Stomach smooth muscle (tissue), 2 donors: ENCODE results near the gene APOF.

ENCODE experiments used
- H3K27ac ChIP-seq: one replicate; pipeline ENCODE4 v1.7.0; 2013; ENCODE audit warnings: mild to moderate bottlenecking, low read length, inconsistent platforms
- H3K27me3 ChIP-seq, 2 donors: one replicate each; pipeline ENCODE4 v1.7.0; 2013; ENCODE audit warnings: low read length in 2 of 2; ENCODE audit not compliant: insufficient read depth in 2 of 2, control insufficient read depth in 1 of 2
- H3K36me3 ChIP-seq, 2 donors: one replicate each; pipeline ENCODE4 v1.7.0; 2013; ENCODE audit warnings: low read length in 2 of 2; ENCODE audit not compliant: control insufficient read depth in 2 of 2, insufficient read depth in 2 of 2
- H3K4me1 ChIP-seq: one replicate; pipeline ENCODE4 v1.7.0; 2013; ENCODE audit warnings: low read length; ENCODE audit not compliant: control insufficient read depth, insufficient read depth
- H3K4me3 ChIP-seq, 2 donors: one replicate each; pipeline ENCODE4 v1.7.0; 2013; ENCODE audit warnings: low read length in 2 of 2
- H3K9ac ChIP-seq, 2 donors: one replicate each; pipeline ENCODE4 v1.7.0; 2013; ENCODE audit warnings: low read length in 2 of 2, mild to moderate bottlenecking in 1 of 2
- H3K9me3 ChIP-seq, 2 donors: one replicate each; pipeline ENCODE4 v1.7.0; 2013; ENCODE audit warnings: low read length in 2 of 2; ENCODE audit not compliant: control insufficient read depth in 2 of 2
- donor health status: healthy.
- donor health status: Pancreatic carcinoma.

APOF gene

GRCh38 chr12:56311003-56311402, 51.7 kb downstream of the APOF start:
- Histone ChIP-seq H3K9ac (no peak overlapping the region), H3K36me3 (peaks cover 8 to 23% of the 10 kb centered on the region in 2 donors), H3K27ac (no peak overlapping the region), H3K9me3 (no peaks in the 10 kb centered on the region), H3K4me1 (peaks cover 17% of the 10 kb centered on the region), H3K4me3 (no peak overlapping the region), H3K27me3 (no peaks in the 10 kb centered on the region)
